Measurements from ENCODE around the gene KIRREL1.
A peak's percentile ranks its signal among the peaks of the same experiment; 100 is the strongest.

The KIRREL1 gene

DNA sequence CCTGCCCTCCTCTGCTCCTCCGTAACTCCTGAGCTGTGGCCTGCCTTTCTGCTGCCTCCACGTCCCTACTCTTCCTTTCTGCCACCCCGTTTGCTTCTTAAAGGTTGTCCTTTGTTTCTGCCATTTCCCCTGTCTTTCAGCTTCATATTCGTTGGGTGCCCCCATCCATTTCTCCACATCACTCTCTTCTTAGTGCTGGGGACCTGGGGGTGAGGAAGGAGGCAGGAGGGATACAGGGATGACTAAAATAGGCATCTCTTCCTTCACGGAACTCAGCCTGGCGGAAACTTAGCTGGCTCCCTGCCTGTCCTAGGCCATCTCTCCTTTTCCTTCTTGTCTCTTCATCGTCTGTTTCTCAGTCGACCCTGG is 120.3 kb downstream of the KIRREL1 start:
- TF ChIP-seq, protein P1, sequence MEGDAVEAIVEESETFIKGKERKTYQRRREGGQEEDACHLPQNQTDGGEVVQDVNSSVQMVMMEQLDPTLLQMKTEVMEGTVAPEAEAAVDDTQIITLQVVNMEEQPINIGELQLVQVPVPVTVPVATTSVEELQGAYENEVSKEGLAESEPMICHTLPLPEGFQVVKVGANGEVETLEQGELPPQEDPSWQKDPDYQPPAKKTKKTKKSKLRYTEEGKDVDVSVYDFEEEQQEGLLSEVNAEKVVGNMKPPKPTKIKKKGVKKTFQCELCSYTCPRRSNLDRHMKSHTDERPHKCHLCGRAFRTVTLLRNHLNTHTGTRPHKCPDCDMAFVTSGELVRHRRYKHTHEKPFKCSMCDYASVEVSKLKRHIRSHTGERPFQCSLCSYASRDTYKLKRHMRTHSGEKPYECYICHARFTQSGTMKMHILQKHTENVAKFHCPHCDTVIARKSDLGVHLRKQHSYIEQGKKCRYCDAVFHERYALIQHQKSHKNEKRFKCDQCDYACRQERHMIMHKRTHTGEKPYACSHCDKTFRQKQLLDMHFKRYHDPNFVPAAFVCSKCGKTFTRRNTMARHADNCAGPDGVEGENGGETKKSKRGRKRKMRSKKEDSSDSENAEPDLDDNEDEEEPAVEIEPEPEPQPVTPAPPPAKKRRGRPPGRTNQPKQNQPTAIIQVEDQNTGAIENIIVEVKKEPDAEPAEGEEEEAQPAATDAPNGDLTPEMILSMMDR (IDR thresholded peaks at IDR 0.05; ENCODE audit: low read depth, low read length, missing control alignments) = no peak
- no peak overlapping the region for H3K4me3 ChIP-seq (replicated peaks; ENCODE audit: low read depth, low read length)
- DNase-seq (ENCODE audit: extremely low read depth, low read depth) = no peak

GRCh38 chr1:158115126-158115525 is 121.7 kb downstream of the KIRREL1 start:
- TF ChIP-seq, protein P1 (IDR thresholded peaks at IDR 0.05; ENCODE audit: low read depth, low read length, missing control alignments) = no peak
- no peak overlapping the region for H3K4me3 ChIP-seq (replicated peaks; ENCODE audit: low read depth, low read length)
- DNase-seq (ENCODE audit: extremely low read depth, low read depth) = no peak

- TF ChIP-seq, protein P1 (IDR thresholded peaks at IDR 0.05; ENCODE audit: low read depth, low read length, missing control alignments) = no peak
- H3K4me3 ChIP-seq (replicated peaks; ENCODE audit: low read depth, low read length) = no peak overlapping the region
- no peak for DNase-seq (ENCODE audit: extremely low read depth, low read depth)
Observed at GRCh38 chr1:158116311-158117167, 123.1 kb downstream of the KIRREL1 start.

DNA sequence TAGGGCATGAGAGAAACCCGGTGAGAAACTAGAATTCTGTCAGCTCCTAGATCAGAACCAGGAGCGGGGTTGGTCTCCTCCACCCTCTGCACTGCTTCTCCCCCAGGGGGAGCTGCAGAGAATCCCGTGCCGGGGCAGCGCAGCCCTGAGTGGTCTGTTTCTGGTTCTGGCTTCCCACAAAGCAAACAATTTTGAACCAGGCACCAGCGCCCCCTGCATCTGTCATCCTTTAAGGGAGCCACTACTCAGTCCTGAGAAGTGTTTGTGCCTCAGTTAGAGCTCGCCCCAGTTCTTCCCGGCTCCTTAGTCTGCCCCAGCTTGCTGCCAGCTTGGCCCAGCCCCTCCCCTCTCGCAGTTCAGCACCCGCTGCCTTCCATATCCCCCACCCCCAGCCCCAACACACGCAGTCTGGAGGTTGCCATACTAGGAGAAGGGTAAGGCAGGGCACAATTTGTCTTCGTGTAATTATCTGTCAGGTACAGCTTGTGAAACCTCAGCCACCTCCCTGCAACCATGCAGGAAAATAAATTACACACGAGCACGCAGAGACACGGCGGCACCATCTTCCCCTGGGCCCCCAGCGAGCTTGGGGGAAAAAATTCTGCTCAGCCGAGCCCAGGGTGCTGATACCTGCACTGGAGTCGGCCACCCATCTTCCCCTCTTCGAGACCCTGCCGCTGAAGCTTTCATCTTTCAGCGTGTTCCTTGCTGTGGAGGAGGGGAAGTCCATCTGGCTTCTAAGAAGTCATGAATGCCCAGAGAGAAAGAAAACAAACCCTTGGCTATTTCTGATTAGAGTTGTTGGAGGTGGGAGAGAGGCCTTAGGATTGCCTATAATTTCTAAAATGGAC is 124.6 kb downstream of the KIRREL1 start:
- H3K4me3 ChIP-seq (replicated peaks; ENCODE audit: low read depth, low read length) = no peak overlapping the region; the same call in 1 of the 2 replicates
- TF ChIP-seq, protein P1 (IDR thresholded peaks at IDR 0.05; ENCODE audit: low read depth, low read length, missing control alignments) = peak; percentile 76
- peak; percentile 33 for DNase-seq (ENCODE audit: extremely low read depth, low read depth)

DNA sequence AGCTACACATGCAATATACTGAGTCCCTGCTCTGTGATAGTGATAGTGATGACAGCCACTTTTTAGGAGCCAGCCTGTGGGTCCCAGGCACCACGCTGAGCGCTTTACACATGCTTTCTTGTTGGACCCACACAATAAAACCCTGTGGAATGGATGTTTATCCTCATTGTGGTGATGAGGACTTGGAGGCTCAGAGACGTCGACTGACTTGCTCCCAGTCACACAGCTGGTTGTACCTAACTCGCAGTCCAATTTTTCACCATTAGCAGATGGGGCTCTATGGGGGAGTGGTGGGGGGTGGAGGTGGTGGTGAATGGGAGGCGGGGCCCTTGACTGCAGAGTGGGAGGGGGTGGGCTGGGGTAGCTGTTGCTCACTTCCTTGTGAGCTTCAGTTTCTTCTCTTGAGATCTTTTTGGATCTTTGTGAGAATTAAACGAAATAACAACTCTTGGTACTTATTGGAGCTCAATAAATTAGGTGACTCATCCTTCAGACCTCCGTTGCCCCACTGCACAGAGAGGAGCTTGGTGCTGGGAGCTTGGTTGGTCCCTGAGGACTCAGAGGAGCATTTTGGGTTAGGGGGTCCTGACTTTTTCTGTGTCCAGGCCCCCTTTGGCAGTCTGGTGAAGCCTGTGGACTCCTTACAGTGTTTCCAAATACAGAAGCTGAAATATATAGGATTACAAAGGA is 125.4 kb downstream of the KIRREL1 start:
- TF ChIP-seq, protein P1 (IDR thresholded peaks at IDR 0.05; ENCODE audit: low read depth, low read length, missing control alignments) = no peak
- DNase-seq (ENCODE audit: extremely low read depth, low read depth) = no peak
- H3K4me3 ChIP-seq (replicated peaks; ENCODE audit: low read depth, low read length) = no peak overlapping the region

DNA sequence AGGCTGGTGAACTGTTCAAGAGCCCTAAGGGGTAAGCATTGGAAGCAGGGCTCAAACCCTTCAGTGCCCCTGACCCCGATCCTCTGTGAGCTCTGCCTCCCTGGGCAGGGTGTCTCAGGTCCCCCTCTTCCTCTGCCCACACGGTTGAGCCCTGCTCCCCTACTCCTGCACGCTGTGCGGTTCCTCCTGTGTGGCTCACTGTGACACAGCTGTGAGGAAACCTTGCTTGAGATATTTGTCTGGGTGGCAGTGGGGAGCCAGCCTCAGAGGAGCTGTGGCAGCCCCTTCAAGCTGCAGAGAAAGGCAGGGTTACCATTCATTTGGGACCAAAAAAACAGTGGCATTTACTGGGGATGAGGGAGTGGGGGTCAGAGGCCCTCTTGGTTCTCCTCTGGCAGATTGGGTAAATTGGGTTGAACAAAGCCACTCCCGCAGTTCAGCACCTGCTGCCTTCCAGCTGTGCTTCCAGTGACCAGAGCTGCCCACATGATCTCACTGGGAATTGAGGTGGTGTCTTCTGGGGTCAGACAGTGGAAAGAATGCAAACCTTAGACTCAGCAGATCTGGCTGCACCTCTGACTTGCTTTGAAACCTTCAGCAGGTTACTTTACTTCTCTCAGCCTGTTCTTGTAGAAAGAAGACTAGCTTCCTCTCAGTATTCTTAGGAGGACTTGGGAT is 126.7 kb downstream of the KIRREL1 start:
- DNase-seq (ENCODE audit: extremely low read depth, low read depth) = no peak
- H3K4me3 ChIP-seq (replicated peaks; ENCODE audit: low read depth, low read length) = no peak overlapping the region
- TF ChIP-seq, protein P1 (IDR thresholded peaks at IDR 0.05; ENCODE audit: low read depth, low read length, missing control alignments) = no peak
